Neural crest cell (in vitro differentiated cells): Measurements from ENCODE around the gene FANCC. TPM values are rescaled to one million over a fixed set of nuclear protein-coding genes. Genes with fewer than 3 reads are reported as not detected.

ENCODE experiments used
- DNase-seq: peaks from one replicate; pipeline ENCODE4 v3.0.0; 2021; ENCODE audit warnings: low read depth, mixed read lengths, low spot score
- H3K27ac Mint-ChIP-seq: one replicate; pipeline ENCODE4 v1.8.0; 2021; ENCODE audit warnings: mild to moderate bottlenecking, mixed read lengths; ENCODE audit not compliant: unreplicated experiment
- H3K27me3 Mint-ChIP-seq: 2 replicates; pipeline ENCODE4 v1.8.0; 2021; ENCODE audit warnings: low read depth, mild to moderate bottlenecking, mixed read lengths
- H3K36me3 Mint-ChIP-seq: 2 replicates; pipeline ENCODE4 v1.8.0; 2021; ENCODE audit warnings: low read depth, mild to moderate bottlenecking, mixed read lengths
- H3K4me1 Mint-ChIP-seq: 2 replicates; pipeline ENCODE4 v1.8.0; 2021; ENCODE audit warnings: mixed read lengths
- H3K4me3 Mint-ChIP-seq: one replicate; pipeline ENCODE4 v1.8.0; 2021; ENCODE audit warnings: mild to moderate bottlenecking, mixed read lengths
- H3K9me3 Mint-ChIP-seq: 2 replicates; pipeline ENCODE4 v1.8.0; 2021; ENCODE audit warnings: mixed read lengths
- total RNA-seq: library from RNA; stranded (reverse); gene quantifications from 2 replicates; pipeline ENCODE4 v1.2.1, GENCODE V29; 2021
- TF ChIP-seq, protein P1 (sequence below): fragments of 200-600 bp; sonication (generic); conservative IDR thresholded peaks from 2 replicates; pipeline ENCODE4 v1.5.0; 2021; ENCODE audit warnings: antibody characterized with exemption, mild to moderate bottlenecking

The FANCC gene
- total RNA-seq, 1 donor from 2014 or later = 24.6 TPM

DNA sequence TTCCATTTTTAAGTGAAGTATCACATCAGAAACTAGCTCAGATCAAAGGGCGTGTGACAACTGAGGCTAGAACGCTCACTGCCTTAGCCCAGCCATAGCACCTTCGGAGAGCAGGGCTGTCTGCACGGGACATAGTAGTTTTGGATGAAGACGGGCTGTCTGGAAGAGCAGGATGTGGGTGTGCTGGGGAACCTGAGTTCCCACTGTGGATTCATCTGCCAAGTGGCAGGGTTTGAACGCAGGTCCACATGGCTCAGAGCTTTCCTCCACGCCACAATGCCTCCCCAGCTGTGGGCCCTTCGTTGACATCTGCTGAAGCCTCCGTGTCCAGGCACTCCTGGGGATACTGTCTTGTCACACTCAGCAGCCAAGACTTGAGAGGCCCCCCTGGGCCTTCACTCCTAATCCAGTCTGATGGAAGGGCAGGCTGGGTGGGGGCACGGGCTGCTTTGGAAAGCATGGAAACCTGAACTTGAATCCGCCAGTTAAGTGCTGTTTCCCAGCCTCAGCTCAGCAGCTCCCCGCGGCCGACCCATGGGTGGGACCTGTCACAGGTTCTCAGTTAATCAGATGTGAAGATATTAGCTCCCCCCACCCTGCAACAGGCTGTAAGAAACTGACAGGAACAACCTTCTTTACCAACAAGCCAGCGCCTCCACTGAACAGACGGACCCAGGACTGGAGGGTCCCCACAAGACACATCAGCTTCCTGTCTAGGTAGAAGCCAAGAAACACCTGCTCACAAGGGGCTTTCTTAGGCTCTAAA, 228.1 kb downstream of the FANCC start:
- Mint-ChIP-seq H3K4me3 (peak overlapping the region; percentile 33), H3K4me1 (peaks cover 81% of the 10 kb centered on the region), H3K36me3 (peaks cover 10% of the 10 kb centered on the region), H3K27me3 (peaks cover 2% of the 10 kb centered on the region), H3K27ac (peak overlapping the region; percentile 53), H3K9me3 (no peaks in the 10 kb centered on the region)
- DNase-seq = no peak
- TF ChIP-seq, protein P1, sequence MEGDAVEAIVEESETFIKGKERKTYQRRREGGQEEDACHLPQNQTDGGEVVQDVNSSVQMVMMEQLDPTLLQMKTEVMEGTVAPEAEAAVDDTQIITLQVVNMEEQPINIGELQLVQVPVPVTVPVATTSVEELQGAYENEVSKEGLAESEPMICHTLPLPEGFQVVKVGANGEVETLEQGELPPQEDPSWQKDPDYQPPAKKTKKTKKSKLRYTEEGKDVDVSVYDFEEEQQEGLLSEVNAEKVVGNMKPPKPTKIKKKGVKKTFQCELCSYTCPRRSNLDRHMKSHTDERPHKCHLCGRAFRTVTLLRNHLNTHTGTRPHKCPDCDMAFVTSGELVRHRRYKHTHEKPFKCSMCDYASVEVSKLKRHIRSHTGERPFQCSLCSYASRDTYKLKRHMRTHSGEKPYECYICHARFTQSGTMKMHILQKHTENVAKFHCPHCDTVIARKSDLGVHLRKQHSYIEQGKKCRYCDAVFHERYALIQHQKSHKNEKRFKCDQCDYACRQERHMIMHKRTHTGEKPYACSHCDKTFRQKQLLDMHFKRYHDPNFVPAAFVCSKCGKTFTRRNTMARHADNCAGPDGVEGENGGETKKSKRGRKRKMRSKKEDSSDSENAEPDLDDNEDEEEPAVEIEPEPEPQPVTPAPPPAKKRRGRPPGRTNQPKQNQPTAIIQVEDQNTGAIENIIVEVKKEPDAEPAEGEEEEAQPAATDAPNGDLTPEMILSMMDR = no peak

DNA sequence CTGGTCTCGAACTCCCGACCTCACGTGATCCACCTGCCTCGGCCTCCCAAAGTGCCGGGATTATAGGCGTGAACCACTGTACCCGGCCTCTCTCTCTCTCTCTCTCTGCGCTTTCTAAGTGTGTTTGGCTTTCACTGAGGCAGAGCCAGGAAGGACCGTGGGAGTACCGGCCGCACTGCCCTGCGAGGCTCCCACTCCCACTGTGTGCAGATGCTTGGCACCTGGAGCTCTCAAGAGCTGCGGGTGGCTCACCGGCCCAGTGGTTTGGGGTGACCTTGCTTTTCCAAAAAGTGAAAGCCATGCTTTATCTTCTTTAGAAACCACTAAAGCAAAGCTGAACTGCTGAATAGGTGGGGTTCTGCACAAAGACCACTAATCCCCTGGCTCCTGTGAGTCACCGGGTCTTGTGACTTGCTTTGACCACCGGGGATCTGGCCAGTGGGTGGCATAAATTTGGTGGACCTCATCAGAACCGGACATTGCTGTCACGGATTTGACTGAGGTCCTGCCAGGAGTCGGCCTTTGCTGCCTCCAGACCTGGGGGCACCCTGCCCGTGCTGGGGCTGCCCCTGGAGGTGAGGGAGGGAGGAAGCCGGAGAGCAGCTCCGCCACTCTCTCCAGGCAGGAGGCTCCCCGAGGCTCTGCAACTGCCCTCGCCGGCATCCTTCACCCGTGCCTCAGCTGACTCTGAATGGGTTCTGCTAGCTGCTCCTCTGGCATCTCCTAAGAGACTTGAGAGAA, 228.9 kb downstream of the FANCC start:
- DNase-seq = no peak
- H3K27me3 Mint-ChIP-seq = peaks cover 2% of the 10 kb centered on the region
- peak overlapping the region; percentile 51 for H3K4me3 Mint-ChIP-seq
- TF ChIP-seq, protein P1 = no peak
- no peaks in the 10 kb centered on the region for H3K9me3 Mint-ChIP-seq
- H3K36me3 Mint-ChIP-seq = peaks cover 10% of the 10 kb centered on the region
- H3K4me1 Mint-ChIP-seq = peaks cover 81% of the 10 kb centered on the region
- peak overlapping the region; percentile 93 for H3K27ac Mint-ChIP-seq

DNA sequence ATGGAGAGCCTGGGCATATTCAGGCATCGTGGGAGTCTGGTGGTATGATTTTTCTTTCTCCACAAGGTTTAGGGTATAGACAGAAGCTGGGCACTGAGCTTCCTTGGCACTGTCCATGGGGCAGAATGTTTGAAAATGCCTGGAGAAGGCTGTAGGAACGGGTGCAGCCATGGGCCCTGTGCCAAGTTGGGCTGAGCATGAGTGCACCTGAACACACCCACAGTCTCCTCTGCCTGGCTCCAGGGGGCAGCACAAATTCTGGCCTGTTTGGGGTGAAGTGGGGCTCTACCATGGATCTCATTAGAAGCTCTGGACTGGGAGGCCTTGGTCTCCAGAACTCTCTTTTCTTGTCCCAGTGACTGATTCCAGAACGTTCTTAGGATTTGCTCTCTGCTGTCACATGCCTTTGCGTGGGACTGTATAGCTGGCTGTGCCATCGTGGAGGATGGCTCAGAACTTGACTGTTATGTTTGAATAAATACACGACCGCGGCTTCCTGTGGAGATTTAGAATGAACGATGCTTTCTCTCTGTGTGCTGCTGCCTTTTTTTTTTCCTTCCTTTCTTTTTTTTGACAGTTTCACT, 229.8 kb downstream of the FANCC start:
- TF ChIP-seq, protein P1 = no peak
- Mint-ChIP-seq H3K4me3 (no peak overlapping the region), H3K9me3 (no peaks in the 10 kb centered on the region), H3K36me3 (peaks cover 11% of the 10 kb centered on the region), H3K4me1 (peaks cover 80% of the 10 kb centered on the region), H3K27ac (no peak overlapping the region), H3K27me3 (peaks cover 2% of the 10 kb centered on the region)
- no peak for DNase-seq

DNA sequence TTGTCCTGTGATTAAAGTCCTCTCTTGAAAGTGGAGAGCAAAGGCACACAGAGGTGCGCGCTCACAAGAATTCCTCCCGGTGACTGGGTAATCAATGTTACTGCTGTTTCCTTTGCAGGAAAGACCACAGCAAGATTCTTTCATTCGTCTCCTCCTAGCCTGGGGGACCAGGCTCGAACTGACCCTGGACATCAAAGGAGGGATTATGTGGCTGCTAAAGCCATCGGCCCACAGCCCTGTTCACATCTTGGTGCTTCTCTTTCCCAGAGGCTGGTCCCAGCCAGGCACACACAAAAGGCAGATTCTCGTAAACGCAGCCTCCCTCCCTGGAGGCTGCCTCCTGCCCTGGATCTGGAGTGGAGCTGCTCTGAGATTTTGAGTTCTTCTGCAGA, 230.9 kb downstream of the FANCC start:
- H3K4me3 Mint-ChIP-seq = peak overlapping the region; percentile 38
- peak overlapping the region; percentile 44 for H3K27ac Mint-ChIP-seq
- H3K27me3 Mint-ChIP-seq = peaks cover 2% of the 10 kb centered on the region
- TF ChIP-seq, protein P1 = no peak
- DNase-seq = no peak
- peaks cover 9% of the 10 kb centered on the region for H3K36me3 Mint-ChIP-seq
- H3K9me3 Mint-ChIP-seq = no peaks in the 10 kb centered on the region
- H3K4me1 Mint-ChIP-seq = peaks cover 81% of the 10 kb centered on the region

DNA sequence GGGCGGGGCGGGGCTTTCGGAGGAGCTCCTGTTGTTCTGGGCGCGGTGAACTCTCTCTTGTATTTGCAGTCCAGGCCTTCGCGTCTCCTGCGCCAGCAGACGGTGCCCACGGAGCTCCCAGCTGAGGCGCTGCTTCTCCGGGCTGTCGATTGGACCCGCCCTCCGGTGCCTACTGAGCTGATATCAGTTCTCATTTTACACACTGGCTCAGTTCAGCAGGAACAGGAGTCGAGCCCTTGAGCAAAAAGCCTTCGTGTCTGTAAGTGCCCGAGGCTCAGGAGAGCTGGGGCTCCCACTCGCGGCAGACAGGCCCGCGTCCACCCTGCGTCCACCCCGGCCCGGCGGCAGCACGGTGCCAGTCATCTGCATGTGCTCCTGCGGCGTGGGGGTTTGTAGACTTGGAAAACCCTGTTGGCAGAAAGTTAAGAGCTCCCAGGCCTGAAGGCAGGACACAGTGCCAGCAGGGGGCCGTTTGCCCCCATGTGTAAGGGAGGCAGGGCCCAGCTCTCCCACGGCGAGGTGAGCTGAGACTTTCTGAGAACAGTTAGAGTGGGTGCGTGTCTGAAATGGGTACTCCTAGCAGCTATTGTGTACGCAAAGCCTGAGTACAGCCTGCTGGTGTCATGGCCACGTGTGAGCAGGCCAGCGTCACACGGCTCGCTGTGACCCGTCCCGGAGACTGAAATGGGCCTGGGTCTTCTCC, 231.5 kb downstream of the FANCC start:
- H3K27me3 Mint-ChIP-seq = peaks cover 2% of the 10 kb centered on the region
- DNase-seq = no peak
- peak overlapping the region; percentile 44 for H3K27ac Mint-ChIP-seq
- H3K9me3 Mint-ChIP-seq = no peaks in the 10 kb centered on the region
- H3K36me3 Mint-ChIP-seq = peaks cover 9% of the 10 kb centered on the region
- H3K4me3 Mint-ChIP-seq = peak overlapping the region; percentile 38
- TF ChIP-seq, protein P1 = no peak
- H3K4me1 Mint-ChIP-seq = peaks cover 81% of the 10 kb centered on the region
